ENCODE data around the gene EPAS1. TPM values are rescaled to one million over a fixed set of nuclear protein-coding genes. Genes with fewer than 3 reads are reported as not detected.

Gene EPAS1
- total RNA-seq, 2 experiments from 2014 or later = 4.2 to 5.4 TPM

DNA sequence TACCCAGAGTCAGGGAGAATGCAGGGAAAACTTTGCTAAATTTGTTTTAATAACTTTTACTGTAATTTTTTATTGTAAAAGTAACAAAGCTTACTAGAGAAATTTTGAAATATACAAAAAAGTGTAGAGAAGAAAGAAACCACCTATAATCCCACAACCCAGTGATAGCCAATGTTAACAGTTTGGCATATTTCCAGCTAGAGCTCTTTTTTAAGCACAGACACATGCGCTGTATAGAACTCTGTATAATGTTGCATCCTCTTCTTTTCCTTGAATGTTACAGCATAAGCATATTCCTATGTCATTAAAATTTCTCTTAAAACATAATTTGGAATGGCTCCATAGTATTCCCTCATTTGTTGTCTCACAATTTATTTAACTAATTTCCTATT, 37.4 kb upstream of the EPAS1 start:
- no peak for ATAC-seq (ENCODE audit: poor library complexity)
- Mint-ChIP-seq H3K4me3 (no peak overlapping the region), H3K36me3 (ENCODE audit: low read depth) (no peaks in the 10 kb centered on the region), H3K4me1 (ENCODE audit: low read depth) (no peaks in the 10 kb centered on the region), H3K27me3 (no peaks in the 10 kb centered on the region), H3K27ac (no peak overlapping the region), H3K9me3 (no peaks in the 10 kb centered on the region)
- Histone ChIP-seq H3K36me3 (ENCODE audit: insufficient read depth, low read length) (no peaks in the 10 kb centered on the region), H3K4me1 (ENCODE audit: insufficient read depth, low read length) (no peaks in the 10 kb centered on the region), H3K9me3 (ENCODE audit: control insufficient read depth in 1 of 2, insufficient read depth in 1 of 2, low read length in 2 of 2) (no peaks in the 10 kb centered on the region), H3K4me3 (ENCODE audit: low read length) (no peak overlapping the region), H3K27me3 (ENCODE audit: control insufficient read depth in 1 of 2, insufficient read depth in 2 of 2, low read length in 2 of 2) (no peaks in the 10 kb centered on the region), H3K27ac (ENCODE audit: low read depth in 1 of 2, low read length in 2 of 2) (no peak overlapping the region)
- CTCF ChIA-PET = no interaction called here
- POLR2A ChIA-PET = no interaction called here
- DNase-seq = no peak
- no peak for TF ChIP-seq CTCF (IDR thresholded peaks at IDR 0.05)
- intact Hi-C loops (cut with DNase I, micrococcal nuclease) = no loop called here

DNA sequence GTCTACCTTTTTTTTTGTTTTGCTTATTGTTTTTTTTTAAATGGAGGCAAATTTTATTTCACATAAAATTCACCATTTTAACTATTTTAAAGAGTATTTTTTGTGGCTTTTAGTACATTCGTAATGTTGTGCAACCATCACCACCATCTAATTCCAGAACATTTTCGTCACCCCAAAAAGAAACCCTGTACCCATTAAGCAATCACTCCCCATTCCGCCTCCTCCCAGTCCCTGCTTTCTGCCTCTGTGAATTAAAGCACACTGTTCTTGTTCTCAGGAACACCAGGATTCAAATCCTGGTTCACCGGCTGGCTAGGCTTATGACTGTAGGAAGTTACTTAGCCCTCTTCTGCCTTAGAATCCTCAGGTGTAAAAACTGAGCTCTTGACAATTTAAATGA, 36.9 kb upstream of the EPAS1 start:
- no peak for DNase-seq
- H3K27ac Mint-ChIP-seq = no peak overlapping the region
- H3K4me1 Mint-ChIP-seq (ENCODE audit: low read depth) = no peaks in the 10 kb centered on the region
- ChIA-PET POLR2A (no interaction called here), CTCF (no interaction called here)
- H3K4me3 Mint-ChIP-seq = no peak overlapping the region
- ATAC-seq (ENCODE audit: poor library complexity) = no peak
- no peaks in the 10 kb centered on the region for H3K9me3 Mint-ChIP-seq
- no peak overlapping the region for H3K4me3 ChIP-seq (ENCODE audit: low read length)
- H3K36me3 Mint-ChIP-seq (ENCODE audit: low read depth) = no peaks in the 10 kb centered on the region
- no peaks in the 10 kb centered on the region for H3K4me1 ChIP-seq (ENCODE audit: insufficient read depth, low read length)
- no peaks in the 10 kb centered on the region for H3K36me3 ChIP-seq (ENCODE audit: insufficient read depth, low read length)
- intact Hi-C loops (cut with DNase I, micrococcal nuclease) = no loop called here
- H3K27me3 ChIP-seq (ENCODE audit: control insufficient read depth in 1 of 2, insufficient read depth in 2 of 2, low read length in 2 of 2) = no peaks in the 10 kb centered on the region
- H3K27ac ChIP-seq (ENCODE audit: low read depth in 1 of 2, low read length in 2 of 2) = no peak overlapping the region
- H3K27me3 Mint-ChIP-seq = no peaks in the 10 kb centered on the region
- no peaks in the 10 kb centered on the region for H3K9me3 ChIP-seq (ENCODE audit: control insufficient read depth in 1 of 2, insufficient read depth in 1 of 2, low read length in 2 of 2)
- TF ChIP-seq CTCF (IDR thresholded peaks at IDR 0.05) = no peak

- CTCF ChIA-PET = no interaction called here
- POLR2A ChIA-PET = no interaction called here
Measured at GRCh38 chr2:46262248-46262938, 34.8 kb upstream of the EPAS1 start.

More at GRCh38 chr2:46262248-46262938, 34.8 kb upstream of the EPAS1 start:
- no peak for TF ChIP-seq CTCF (IDR thresholded peaks at IDR 0.05)
- Histone ChIP-seq H3K9me3 (ENCODE audit: control insufficient read depth in 1 of 2, insufficient read depth in 1 of 2, low read length in 2 of 2) (no peaks in the 10 kb centered on the region), H3K4me1 (ENCODE audit: insufficient read depth, low read length) (no peaks in the 10 kb centered on the region), H3K36me3 (ENCODE audit: insufficient read depth, low read length) (no peaks in the 10 kb centered on the region), H3K27ac (ENCODE audit: low read depth in 1 of 2, low read length in 2 of 2) (no peak overlapping the region), H3K27me3 (ENCODE audit: control insufficient read depth in 1 of 2, insufficient read depth in 2 of 2, low read length in 2 of 2) (no peaks in the 10 kb centered on the region), H3K4me3 (ENCODE audit: low read length) (no peak overlapping the region)
- DNase-seq (no peak), ATAC-seq (ENCODE audit: poor library complexity) (no peak)
- Mint-ChIP-seq H3K27me3 (no peaks in the 10 kb centered on the region), H3K27ac (no peak overlapping the region), H3K4me1 (ENCODE audit: low read depth) (no peaks in the 10 kb centered on the region), H3K9me3 (no peaks in the 10 kb centered on the region), H3K36me3 (ENCODE audit: low read depth) (no peaks in the 10 kb centered on the region), H3K4me3 (no peak overlapping the region)
- intact Hi-C loops (cut with DNase I, micrococcal nuclease) = no loop called here

Measured in CD4-positive, alpha-beta T cell (primary cell).